GM20431 (cell line): ENCODE results near the gene ADD1.

Experiments
- in situ Hi-C: fragments of 300-500 bp; cut with MseI, MboI; formaldehyde crosslinking; loops from one replicate; pipeline ENCODE4 v1.15.0; 2020; ENCODE audit warnings: low sequenced_read_pairs; ENCODE audit not compliant: unreplicated experiment

Gene ADD1

GRCh38 chr4:2819244-2820215 lies 24.1 kb upstream of the ADD1 start:
- in situ Hi-C loops = no loop called here

- in situ Hi-C loops = no loop called here
These were observed 23.2 kb upstream of the ADD1 start for GRCh38 chr4:2820216-2820982.

DNA sequence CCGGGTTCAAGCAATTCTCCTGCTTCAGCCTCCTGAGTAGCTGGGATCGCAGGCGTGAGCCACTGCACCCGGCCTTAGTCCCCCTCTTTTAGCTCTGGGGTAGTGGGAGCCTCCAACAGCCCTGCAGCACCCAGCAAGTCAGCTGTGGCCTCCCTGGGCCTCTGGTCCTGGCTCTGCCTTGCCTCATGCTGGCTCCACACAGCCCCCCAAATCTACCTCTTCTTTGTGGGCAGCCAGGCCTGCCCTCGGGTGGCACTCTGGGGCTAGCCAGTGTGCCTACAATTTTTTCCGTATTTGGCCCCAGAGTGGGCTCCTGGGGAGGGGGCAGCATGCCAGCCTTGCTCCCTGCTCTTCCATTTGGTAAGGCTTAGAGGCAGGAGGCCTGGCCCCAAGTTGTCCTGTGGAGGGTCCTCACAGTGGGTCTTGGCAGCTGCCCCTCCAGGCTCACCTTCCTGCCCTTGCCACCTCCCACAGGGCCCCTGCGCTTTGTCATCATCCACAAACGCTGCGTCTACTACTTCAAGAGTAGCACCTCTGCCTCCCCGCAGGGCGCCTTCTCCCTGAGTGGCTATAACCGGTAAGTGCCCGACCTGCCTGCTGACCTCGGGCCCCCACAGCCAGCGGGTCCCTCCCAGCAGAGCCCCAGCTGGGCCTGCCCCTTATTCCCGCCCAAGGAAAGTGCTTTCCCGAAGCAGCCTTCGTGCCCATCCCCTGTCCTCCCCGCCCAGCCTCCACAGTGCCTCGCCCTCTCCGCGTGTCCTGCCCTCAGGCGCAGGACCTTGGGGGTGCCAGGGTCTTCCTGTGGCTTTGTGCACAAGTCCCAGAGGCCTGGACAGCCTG lies 21.0 kb upstream of the ADD1 start:
- in situ Hi-C loops = no loop called here

DNA sequence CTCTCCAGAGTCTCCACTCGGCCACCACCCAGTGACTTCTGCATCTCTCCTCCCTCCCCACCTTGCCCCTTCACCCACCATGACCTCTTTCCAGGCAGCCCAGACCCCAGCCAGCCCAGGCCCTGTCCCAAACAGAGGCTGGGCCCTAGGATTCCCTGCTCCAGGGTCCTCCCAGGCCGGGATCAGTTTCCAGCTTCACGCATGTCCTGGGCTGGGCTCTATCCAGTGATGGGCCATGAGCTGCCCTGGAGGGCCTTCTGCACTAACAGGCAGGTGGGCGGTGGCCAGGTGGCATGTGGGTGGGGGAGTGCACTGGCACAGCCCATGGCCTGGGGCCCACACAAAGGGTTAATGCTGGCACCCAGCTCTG lies 20.4 kb upstream of the ADD1 start:
- in situ Hi-C loops = no loop called here

DNA sequence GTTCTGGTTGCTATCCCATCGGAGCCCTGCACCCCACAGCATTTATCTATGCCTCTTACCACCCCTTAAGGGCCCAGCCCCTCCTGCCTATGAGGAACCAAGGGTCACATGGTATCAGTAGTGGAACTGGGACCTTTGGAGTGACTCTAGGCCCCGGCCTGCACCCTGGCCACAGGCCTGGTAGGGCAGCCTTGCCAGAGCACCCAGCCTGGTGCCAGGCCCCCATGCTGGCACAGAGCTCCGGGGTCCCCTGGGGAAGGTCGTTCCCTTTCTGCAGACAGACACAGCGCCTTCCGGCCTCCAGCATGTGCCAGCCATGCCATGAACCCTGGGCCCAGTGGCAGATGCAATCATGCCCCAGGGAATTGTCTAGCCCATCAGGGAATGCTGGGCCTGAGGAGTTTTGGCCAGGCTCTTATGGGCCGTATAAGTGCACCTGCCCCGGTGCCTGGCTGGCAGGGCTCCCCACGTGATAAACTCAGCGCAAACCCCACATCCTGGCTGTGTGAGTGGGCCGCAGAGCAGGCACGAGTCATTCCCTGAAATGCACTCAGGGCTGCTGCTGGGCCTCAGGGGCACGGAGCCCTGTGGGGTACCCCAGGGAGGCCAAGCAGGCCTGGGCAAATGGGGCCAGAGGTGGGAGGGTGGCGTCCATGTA lies 19.8 kb upstream of the ADD1 start:
- in situ Hi-C loops = no loop called here

DNA sequence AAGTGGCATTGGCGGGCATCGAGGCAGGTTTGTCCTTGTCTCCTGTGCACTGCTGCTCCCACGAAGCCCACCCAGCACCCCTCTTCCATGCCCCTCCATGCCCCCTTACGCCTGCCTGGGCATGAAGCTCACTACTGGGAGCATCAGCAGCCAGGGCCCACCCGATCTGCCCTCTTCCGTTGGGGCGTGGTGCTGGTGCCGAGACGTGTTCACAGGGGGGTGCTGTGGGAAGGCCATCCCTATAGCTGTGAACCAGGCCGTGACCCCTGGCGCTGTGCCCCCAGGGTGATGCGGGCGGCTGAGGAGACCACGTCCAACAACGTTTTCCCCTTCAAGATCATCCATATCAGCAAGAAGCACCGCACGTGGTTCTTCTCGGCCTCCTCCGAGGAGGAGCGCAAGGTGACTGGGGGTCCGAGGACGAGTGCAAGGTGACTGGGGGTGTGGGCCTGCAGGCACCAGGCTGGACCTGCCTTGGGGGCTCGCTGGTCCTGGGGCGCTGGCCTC lies 19.3 kb upstream of the ADD1 start:
- in situ Hi-C loops = no loop called here

GRCh38 chr4:2824836-2825381 lies 18.7 kb upstream of the ADD1 start:
- in situ Hi-C loops = no loop called here

GRCh38 chr4:2825740-2826139 lies 17.9 kb upstream of the ADD1 start:
- in situ Hi-C loops = no loop called here

GRCh38 chr4:2827071-2827873 lies 16.4 kb upstream of the ADD1 start:
- in situ Hi-C loops = no loop called here

DNA sequence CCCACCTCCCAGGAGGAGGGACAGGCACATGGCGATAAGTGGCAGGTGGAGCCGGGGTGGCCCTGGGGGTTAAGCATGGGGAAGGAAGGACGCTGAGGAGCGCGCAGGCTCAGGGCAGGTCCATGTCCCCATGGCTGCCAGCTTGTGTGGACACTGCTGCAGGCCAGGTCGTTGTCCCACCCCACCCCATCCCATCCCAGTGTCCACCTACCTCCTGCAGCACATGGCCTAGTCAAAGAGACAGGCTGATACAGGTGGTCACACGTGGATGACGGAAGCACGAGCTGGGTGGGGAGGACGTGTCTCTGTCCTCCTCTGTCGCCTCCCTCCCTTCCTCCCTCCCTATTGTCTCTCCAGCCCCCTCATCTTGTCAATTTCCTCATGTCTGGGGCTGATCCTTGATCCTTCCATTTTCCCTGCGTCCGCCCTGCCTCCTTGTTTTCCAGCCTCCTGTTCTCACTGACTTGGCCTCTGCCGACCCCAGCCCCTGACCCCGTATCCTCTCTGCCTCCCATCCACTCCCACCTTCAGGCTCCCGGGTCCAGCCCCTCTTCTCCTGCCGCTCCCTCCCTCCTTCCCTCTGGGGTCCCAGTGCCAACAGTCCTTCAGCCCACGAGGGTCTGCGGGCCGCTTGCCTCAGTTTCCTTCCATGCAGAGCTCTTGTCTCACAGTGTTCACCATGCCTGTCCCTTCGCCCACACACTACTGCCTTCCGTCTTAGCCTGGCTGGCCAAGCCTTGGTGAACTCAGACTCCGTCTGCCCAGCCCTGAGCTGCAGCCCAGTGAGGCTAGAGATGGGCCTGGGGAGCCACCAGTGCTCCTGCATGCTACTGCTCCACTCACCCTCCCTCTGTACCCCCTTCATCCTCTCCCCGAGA lies 15.5 kb upstream of the ADD1 start:
- in situ Hi-C loops = no loop called here

DNA sequence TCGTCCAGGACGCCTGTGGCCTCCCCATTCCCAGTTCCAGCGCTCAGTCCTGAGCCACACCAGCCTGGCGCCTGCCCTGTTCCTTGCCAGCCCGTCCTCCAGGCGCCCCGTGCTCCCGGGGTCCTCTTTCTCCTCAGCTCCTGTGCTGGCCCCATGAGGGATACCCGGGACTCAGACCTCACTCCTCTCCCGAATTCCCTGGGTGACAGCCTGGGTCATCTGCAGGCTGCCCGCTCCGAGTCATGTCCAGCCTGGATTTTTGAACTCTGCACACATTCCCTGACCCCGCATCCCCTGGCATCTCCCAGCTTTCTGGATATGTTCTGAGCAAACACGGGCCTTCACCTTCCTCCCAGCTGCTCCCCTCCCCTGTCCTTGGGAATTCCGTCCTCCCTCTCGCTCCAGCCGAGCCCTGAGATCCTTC lies 14.9 kb upstream of the ADD1 start:
- in situ Hi-C loops = no loop called here

GRCh38 chr4:2829321-2829932 lies 14.2 kb upstream of the ADD1 start:
- in situ Hi-C loops = no loop called here

DNA sequence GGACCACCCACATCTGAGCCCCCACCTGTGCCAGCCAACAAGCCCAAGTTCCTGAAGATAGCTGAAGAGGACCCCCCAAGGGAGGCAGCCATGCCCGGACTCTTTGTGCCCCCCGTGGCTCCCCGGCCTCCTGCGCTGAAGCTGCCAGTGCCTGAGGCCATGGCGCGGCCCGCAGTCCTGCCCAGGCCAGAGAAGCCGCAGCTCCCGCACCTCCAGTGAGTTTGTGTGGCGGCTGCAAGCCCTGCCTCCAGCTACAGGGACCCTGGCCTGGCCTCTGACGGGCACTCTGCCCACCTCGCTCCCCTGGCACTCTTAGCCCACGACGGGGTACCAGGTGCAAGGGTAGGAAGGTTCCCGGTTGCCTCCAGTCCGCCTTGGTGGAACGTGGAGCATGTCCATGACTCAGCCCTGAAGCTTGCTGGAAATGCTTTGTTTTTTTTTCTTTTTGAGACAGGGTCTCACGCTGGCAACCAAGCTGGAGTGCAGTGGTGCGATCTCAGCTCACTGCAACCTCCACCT lies 13.7 kb upstream of the ADD1 start:
- in situ Hi-C loops = no loop called here

DNA sequence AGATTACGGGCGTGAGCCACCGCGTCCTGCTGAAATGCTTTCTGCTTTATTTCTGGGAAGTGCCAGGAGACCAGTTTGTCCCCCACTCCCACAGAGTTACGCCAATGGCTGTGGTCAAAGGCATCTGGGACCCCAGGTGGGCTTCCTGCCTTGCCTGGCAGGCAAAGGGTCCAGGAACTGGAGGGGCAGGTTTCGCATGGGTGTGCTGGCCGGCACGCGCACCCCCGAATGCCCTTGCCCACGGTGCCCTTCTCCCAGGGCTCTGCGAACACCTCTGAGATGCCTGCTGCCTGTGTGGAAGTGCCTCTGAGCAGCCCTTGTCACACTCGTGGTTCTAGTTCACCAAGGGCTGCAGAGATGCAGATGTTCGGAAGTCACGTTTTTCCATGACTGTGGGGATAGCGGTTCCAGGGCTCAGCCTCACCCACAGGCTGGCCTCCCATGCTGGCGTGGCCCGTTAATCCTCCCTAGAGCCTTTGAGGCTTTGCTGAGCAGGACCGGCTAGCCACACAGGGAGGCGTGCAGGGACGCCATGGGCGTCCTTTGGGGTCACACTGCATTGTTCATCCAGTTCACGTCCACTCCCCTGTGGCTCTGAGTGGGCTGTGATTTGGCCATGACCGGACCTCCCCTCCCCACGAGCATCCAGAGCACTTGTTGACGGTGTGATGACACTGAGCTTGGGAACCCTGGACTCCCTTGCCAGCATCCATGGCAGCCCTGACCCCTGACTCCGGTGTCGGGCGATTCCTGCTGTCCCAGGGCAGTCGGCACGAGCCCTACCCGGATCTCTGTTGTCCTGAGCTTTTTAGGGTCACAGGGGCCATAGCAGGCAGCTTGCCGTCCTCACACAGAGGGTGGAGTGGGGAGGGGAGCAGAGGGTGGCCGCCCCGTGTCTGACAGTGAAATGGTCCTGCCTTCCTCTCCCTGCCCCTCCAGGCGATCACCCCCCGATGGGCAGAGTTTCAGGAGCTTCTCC lies 12.7 kb upstream of the ADD1 start:
- in situ Hi-C loops = no loop called here

DNA sequence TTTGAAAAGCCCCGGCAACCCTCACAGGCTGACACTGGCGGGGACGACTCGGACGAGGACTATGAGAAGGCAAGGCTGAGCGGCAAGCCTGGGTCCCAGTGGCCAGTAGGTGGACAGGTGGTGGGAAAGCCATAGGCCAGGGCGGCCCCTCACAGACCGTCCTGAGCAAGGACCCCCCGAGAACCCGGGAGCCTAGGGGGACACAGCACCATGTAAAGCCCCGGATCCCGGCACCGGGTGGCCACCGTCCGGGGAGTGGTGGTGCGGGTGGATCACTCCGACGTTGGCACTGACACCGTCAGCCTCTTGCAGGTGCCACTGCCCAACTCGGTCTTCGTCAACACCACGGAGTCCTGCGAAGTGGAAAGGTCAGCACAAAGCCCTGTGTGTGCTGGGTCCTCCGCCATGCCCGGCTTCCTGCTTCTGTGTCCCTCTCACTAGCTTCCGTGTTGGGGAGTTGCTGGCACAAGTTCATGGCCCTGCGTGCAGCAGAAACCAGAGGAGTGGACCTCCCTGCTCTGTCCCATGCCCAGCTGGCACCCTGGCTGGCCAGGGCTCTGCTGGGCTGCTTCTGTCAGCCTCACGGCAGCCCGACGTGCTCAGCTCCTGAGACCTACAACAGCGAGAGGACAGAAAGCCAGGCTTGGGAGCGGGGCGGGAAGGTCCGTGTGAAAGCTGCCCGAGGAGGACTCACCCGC lies 11.9 kb upstream of the ADD1 start:
- in situ Hi-C loops = no loop called here
